GM18508 (cell line): ENCODE data around the gene ABCA13.
"Not testable (repeated sequence)": the region's sequence is repeated elsewhere in the genome, so short reads cannot be mapped to it uniquely, and the experiment has no call there.

Source experiments
- ATAC-seq: cut with Tn5 transposase; IDR thresholded peaks from one replicate; pipeline ENCODE4 v1.9.1; 2021; ENCODE audit warnings: moderate number of reproducible peaks; ENCODE audit not compliant: insufficient read depth, unreplicated experiment

ABCA13 gene, protein sequence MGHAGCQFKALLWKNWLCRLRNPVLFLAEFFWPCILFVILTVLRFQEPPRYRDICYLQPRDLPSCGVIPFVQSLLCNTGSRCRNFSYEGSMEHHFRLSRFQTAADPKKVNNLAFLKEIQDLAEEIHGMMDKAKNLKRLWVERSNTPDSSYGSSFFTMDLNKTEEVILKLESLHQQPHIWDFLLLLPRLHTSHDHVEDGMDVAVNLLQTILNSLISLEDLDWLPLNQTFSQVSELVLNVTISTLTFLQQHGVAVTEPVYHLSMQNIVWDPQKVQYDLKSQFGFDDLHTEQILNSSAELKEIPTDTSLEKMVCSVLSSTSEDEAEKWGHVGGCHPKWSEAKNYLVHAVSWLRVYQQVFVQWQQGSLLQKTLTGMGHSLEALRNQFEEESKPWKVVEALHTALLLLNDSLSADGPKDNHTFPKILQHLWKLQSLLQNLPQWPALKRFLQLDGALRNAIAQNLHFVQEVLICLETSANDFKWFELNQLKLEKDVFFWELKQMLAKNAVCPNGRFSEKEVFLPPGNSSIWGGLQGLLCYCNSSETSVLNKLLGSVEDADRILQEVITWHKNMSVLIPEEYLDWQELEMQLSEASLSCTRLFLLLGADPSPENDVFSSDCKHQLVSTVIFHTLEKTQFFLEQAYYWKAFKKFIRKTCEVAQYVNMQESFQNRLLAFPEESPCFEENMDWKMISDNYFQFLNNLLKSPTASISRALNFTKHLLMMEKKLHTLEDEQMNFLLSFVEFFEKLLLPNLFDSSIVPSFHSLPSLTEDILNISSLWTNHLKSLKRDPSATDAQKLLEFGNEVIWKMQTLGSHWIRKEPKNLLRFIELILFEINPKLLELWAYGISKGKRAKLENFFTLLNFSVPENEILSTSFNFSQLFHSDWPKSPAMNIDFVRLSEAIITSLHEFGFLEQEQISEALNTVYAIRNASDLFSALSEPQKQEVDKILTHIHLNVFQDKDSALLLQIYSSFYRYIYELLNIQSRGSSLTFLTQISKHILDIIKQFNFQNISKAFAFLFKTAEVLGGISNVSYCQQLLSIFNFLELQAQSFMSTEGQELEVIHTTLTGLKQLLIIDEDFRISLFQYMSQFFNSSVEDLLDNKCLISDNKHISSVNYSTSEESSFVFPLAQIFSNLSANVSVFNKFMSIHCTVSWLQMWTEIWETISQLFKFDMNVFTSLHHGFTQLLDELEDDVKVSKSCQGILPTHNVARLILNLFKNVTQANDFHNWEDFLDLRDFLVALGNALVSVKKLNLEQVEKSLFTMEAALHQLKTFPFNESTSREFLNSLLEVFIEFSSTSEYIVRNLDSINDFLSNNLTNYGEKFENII (N-terminal part only)

DNA sequence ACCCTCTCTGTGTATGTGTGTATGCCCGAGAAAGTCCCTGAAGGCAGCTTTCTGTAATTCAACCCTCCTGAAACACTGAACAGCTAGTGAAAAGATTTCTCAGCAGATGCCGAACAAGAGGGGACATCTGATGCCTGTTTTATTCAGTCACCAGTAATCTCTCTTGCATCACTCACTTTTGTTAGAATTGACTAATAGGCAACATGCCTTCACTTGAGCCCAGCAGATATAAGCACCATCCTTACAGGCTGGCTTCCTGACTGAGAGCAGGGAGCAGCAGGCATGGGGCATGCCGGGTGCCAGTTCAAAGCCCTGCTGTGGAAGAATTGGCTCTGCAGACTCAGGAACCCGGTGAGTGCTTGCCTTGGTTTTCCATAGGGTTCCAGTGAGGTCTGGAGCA, at the start of gene ABCA13:
ABCA13 (plus strand) TSS at position 257 of the 400 bp plus-strand sequence; CDS start at position 283, 26 bp downstream.
- no peak for ATAC-seq

DNA sequence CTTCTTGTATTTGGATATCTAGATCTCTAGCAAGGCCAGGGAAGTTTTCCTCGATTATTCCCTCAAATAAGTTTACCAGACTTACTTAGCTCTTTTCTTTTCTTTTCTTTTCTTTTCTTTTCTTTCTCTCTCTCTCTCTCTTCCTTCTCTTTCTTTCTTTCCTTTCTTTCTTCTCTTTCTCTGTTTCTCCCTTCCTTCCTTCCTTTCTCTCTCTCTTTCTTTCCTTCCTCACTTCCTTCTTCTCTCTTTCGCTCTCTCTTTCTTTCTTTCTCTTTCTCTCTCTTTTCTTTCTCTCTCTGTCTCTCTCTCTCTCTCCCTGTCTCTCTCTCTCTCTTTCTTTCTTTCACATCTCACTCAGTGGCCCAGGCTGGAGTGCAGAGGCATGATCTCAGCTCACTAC, 45.2 kb upstream of the ABCA13 start:
- ATAC-seq = no peak

DNA sequence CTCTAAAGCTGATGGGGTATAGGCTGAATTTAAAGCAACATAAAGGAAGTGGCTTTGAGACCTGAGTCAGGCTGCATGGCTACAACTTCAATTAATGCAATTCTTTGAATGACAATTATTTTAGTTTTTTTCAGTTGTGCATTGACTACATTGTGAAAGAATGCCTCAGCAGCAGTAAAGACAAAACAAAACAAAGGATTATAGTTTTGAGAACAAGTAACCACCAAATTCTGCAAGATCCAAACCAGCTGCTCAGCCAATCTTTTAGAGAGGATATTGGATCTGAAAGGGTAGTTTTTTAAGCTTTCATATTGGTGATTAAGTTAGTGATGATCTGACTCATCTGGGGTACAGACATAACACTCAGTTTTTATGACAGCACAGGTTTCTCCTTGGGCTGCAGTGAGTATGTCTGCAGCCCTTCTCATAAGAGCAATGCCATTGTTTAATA, 40.6 kb upstream of the ABCA13 start:
- ATAC-seq = peak; percentile 54

DNA sequence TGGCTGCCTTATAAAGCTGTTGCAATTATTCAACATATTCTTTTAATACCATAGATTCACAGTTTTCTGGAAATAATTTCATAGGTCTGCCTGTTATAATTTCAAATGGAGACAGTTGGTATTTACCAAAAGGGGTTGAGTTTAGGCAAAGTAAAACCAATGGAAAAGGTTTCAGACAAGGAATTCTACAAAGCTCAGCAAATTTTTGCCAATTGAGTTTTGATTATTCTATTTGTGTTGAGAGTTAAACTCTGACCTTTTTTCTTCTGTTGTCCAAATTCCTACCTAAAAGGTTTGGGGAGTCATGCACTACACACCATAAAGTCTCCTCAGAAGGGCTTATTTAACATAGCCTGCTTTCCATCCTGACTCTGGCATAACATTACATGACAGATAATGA, 38.5 kb upstream of the ABCA13 start:
- ATAC-seq = no peak

DNA sequence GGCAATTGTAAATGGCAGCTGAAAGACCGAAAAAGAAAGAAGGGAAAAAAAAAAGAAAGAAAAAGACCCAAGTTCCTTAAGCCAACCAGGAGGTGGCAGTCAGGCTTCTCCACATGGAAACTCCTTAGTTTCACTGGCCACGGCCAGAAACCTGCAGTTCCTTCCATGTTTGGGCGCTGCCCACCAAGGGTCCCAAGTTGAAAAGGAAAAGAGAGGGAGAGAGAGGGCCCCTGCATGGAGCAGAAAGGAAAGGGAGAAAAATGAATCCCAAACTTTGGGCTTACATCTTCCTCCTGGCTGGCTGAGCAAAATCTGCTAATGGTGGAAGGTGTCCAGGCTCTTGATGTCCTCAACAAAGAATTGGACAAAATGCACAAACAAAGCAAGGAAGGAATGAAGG, 31.8 kb upstream of the ABCA13 start:
- ATAC-seq = no peak

DNA sequence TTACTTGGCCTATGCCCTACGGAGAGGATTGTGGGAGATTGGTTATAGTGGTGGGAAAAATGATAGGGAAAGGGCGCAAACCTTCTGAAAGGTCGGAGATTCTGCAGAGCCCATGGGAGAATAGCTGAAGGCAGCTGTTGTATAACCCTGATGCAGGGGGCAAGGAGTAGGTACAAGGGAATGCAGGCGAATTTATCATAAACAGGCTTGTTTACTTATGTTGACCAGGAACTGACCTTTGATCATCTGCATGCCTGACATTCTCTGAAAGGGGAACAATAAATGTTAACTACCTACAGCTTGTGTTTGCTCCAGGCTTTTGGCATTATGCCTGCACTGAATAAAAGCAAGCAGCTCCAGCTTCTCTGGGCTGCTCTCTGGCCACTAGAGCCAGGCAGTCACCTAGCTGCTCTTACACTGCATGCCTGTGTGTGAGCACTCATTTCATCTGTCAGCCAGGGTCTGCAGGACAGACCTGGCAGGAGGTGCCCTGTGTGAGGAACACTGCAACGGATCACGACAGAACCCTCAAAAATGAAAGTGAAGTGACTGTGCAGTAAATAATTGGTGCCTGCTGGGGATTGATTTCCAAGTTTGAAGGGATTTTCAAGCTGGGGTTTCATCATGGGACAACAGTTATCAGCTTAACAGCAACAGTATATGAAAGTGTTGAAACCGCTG, 31.1 kb upstream of the ABCA13 start:
- no peak for ATAC-seq

DNA sequence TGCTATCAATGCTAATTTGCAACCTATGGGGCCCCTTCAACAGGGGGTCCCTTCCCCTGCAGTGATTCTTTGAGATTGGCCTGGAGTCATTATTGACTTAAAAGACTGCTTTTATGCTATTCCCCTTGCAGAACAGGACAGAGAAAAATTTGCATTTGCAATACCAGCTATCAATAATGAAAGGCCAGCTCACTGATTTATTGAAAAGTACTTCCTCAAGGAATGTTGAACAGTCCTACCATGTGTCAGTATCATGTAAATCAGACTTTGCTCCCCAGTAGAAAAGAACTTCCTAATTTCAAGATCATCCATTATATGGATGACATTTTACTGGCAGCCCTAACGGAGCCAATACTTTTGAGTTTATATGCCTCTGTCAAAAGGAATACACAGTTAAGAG, 29.7 kb upstream of the ABCA13 start:
- ATAC-seq = no peak

DNA sequence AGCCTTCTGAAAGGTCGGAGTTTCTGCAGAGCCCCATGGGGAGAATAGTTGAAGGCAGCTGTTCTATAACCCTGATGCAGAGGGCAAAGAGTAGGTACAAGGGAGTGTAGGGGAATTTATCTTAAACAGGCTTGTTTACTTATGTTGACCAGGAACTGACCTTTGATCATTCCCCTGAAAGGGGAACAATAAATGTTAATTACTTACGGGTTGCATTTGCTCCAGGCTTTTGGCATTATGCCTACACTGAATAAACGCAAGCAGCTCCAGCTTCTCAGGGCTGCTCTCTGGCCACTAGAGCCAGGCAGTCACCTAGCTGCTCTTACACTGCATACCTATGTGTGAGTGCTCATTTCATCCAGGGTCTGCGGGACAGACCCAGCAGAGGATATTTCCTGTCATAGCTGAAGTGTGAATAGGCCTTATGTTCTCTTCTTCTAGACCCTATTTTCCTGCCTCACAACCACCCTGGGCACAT, 26.9 kb upstream of the ABCA13 start:
- no peak for ATAC-seq

DNA sequence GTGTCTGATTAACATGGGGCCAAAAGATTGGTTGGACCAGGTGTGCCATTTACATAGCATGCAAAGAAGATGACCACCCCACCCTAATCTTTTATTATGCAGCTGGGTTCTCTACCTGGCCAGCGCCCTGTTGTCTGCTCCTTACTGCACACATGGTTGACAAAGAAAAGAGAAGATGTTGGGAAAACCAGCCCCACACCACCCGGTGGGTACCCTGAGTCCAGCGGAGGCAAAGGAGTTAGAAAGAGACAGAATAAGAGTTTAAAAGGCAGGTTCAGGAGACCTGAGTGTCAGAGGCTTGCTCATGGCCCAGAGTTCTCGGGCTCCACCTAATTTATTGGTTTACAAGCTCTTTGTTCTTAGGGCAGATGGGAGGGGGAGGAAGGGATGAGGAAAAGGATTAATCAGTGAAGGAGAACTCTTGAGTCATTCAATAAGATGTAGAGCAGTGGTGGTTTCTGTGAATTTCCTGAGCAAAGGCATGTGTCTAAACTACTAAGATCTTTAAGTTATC, 24.1 kb upstream of the ABCA13 start:
- no peak for ATAC-seq

DNA sequence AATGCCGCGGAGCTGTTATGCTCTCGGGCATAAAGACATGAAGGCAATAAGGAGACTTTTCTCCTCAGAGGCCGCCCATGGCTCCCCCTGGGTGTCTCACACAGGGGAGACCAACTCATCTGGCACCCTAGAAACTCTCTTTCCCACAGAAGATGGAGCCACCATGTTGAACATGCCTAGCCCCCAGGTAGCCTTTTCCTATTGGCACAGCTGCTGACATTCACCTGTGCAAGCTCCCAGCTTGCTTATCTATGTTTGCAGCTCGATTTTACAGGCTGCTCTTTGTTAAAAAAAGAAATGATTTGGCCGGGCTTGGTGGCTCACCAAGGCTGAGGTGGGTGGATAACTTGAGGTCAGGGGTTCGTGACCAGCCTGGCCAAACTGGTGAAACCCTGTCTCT, 23.6 kb upstream of the ABCA13 start:
- not testable (repeated sequence) for ATAC-seq

DNA sequence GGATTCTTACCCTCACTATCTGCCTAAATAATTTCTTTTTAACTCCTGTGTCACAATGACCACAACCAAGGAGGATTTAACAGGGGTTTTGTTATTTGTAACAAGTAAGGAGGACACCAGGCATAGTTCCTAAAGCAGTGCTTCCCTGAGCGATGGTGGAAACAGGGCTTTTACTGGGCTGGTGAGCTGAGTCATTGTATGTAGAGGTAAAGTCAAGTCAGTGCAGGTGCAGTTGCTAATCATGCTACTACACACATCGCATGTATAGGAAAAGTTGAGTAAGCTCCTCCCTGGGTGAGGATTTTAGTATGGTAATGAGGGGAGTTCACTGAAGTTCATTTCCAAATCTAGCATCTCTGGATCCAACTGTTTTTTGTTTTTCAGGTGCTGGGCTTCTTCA, 22.9 kb upstream of the ABCA13 start:
- no peak for ATAC-seq

DNA sequence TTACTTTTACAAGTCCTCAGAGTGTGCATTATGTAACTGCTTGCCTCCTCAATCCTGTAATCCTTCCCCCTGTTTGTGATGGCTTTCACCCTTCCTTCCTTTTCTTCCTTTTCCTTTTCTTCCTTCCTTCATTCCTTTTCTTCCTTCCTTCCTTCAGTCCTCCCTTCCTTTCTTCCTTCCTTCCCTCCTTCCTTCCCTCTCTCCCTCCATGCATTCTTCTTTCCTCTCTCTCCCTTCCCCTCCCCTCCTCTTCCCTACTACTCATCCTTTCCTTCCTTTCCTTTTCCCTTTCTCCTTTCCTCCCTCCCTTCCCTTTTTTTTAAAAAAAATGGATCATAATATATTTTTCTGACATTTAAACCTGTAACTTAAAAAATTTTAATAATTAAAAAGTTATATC, 22.2 kb upstream of the ABCA13 start:
- no peak for ATAC-seq

DNA sequence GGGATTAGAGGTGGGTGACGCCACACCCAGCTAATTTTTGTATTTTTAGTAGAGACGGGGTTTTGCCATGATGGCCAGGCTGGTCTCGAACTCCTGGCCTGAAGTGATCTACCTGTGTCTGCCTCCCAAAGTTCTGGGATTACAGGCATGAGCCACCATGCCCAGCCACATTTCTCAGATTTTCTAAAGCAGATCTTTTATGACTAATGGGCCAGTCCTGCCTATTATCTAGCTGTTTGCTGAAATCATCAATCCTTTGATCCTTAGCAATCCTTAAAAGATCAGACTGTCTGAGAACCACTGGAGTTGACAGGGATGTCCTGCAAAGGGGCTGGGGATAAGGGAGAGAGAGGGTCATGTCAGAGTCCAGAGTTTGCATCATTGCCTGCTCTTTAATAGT, 21.2 kb upstream of the ABCA13 start:
- no peak for ATAC-seq

DNA sequence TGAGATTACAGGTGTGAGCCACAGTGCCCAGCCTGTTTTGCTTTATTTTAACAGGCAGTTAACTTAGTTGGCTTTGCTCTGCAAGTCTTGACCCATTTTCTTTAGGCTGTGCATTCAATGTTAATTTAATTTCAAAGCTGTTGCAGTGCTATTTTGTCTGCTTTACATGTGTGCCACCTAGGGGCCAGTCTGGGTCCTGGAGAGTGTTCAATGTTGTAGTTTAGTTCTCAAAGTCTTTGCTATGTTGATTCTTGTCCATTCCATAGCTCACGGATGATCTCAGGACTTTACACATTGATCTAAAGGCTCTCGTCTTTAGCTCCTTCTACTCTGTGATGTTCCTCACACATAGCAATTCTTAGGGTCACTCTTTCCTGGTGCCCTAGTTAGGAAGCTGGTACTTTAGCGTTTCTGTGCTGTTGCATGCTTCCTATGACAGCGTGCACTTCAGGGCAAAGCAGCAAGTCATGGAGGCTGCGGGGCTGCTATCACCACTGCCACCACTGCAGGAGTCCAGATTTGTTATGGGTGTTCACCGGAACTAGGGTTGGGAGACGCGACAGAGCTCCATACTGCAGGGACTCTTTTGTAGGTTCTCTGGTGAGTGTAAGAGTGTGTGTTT, 16.4 kb upstream of the ABCA13 start:
- no peak for ATAC-seq

DNA sequence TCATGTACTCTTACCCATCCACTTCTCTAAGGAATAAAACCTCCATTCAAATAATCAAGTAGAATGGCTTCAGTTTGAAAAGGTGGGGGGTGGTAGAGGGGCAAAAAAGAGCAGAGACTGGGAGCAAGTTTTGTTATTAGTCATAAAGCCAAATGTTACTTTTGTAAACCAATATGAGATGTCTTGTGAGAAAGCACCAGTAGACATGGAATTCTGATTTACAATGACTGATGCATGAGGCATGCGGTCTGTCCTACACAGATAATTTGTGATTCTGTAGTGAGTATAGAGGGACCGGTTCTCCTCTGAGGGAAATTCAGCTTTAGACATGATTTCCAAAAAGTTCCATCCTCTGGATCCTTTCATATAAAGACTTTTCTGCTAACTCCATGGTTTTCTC, 12.9 kb upstream of the ABCA13 start:
- no peak for ATAC-seq

DNA sequence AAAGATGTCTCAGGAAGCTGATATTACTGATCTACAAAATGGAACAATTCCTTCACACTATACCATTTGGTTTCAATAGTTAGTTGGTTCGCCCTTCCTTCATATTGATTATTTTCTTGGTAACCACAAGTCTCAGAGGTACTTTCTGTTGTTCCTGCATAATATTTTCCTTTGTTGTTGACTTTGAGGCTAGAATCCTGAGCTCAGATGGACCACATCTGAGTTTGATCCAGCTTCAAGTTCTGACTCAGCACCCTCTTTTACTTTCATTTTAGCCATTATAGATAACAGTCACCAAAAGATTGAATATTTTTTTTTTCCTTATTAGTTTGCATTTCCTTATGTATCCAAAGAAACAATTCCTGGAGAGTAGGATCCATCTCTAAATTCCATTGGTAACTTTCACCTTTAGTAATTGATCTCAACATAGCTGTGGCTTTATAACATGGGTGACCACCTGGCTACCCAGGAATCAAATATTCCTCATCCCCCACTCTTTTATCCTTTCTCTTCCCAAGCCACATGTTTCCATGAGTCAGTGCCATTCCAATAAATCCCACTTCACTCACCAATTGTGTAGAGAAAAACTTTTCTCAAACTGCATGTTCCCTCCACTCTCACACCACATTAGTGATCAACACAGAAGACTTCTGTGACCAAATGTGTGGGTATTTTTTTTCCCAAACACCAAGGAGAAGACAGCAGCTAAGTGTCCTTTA, 9.7 kb upstream of the ABCA13 start:
- no peak for ATAC-seq

DNA sequence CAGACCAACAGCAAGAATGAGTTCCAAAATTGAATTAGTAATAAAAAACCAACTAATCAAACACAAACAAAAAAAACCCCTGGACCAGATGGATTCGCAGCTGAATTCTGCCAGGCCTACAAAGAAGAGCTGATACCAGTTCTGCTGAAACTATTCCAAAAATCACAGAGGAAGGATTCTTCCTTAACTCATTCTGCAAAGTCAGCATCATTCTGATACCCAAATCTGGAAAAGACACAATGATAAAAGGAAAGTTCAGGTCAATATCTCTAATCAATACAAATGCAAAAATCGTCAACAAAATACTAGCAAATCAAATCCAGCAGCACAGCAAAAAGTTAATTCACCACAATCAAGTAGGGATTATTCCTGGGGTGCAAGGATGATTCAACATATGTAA, 6.1 kb upstream of the ABCA13 start:
- no peak for ATAC-seq

DNA sequence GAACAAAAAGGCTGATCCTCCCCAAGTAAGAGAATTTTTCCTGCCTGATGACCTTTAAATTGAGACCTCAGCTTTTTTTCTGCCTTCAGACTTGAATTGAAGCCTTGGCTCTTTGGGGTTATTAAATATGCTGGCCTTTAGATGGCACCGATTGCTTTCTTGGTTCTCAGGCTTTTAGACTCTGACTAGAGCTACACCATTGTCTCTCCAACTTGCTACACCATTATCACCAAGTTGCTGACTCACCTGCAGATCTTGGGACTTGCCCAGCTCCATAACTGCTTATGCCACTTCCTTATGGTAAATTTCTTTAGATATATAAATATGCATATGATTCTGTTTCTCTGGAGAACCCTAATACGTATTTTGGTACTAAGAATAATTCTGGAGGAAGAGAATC, 3.1 kb upstream of the ABCA13 start:
- no peak for ATAC-seq

DNA sequence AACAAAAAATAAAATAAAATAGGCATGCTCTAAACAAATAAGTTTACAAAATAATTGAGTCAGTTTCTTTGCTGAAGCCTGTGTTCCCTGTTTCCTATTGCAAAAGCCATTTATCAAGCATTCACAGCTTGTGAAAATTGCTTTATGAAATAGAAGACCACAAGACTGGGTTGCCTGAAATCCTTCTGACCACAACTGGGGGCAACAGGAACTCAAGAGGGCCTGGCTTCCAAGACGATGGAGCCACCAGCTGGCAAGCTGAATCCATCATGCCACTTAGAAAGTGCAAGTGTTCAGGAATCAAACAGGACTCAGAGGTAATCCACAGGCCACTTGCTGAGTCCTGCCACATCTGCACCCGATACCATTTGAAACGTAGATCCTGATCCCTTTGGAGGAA, 752 bp upstream of the ABCA13 start:
- no peak for ATAC-seq
